Stomach (tissue), 4 donors: ENCODE measurements around the gene UBE2Q2.

ENCODE experiments used
- EP300 ChIP-seq: sonication (generic); formaldehyde crosslinking; IDR thresholded peaks from one replicate; pipeline ENCODE4 v1.6.1; 2017; ENCODE audit warnings: antibody characterized with exemption
- POLR2A ChIP-seq, 4 donors: fragments of 450-650 bp; IDR thresholded peaks; one replicate each; pipeline ENCODE4 v1.6.1; 2016; ENCODE audit warnings: antibody characterized with exemption in 4 of 4, control low read depth in 2 of 4, mild to moderate bottlenecking in 1 of 4, moderate library complexity in 1 of 4
- POLR2AphosphoS5 ChIP-seq, 3 donors: sonication (generic); formaldehyde crosslinking; IDR thresholded peaks; one replicate each; pipeline ENCODE4 v1.6.1; 2016; ENCODE audit warnings: antibody characterized with exemption in 3 of 3
- TF ChIP-seq, protein P1 (sequence below), 7 experiments: fragments of 450-650 bp in 4 of 7; fragments of 200-600 bp in 3 of 7; sonication (generic) in 3 of 7; IDR thresholded peaks; one replicate each; pipeline ENCODE4 v1.5.1; 2016 to 2019; ENCODE audit warnings: antibody characterized with exemption in 7 of 7, control low read depth in 2 of 7, mild to moderate bottlenecking in 1 of 7

DNA sequence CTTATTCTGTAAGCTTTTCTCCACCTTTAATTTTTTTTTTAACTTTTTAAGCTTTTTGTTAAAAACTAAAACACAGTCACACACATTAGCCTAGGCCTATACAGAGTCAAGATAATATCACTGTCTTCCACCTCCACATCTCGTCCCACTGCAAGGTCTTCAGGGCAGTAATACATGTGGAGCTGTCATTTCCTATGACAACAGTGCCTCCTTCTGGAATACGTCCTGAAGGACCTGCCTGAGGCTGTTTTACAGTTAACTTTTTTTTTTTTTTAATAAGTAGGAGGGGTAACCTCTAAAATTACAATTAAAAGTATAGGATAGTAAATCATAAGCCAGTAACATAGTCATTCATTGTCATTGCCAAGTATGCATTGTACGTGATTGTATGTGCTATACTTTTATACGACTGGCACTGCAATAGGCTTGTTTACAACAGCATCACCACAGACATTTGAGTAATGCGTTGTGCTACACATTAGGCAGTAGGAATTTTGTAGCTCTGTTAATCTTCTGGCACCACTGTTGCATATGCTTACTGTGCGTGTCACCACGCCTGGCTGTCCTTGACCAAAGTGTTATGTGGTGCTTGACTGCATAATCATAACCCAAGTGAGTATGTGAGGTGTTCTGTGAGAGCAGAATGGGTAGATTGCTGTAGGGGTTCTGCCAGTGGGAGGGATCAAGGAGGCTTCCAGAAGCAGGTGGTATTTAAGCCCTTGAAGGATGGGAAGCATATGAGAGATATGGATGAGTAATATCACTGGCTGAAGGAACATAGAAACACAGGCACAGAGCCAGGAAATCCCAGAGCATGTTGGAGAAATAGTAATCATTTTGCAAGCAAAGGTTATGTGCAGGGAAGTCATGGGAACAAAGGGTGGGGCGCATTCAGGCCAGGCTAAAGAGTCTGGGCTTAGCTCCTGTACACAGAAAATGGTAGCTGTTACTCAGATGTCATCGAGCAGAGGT is 78.8 kb downstream of the UBE2Q2 start:
- TF ChIP-seq POLR2A (IDR thresholded peaks at IDR 0.05) (no peak), POLR2AphosphoS5 (IDR thresholded peaks at IDR 0.05) (peak in 1 of 3 donors; percentile 60), EP300 (no peak)
- TF ChIP-seq, protein P1, sequence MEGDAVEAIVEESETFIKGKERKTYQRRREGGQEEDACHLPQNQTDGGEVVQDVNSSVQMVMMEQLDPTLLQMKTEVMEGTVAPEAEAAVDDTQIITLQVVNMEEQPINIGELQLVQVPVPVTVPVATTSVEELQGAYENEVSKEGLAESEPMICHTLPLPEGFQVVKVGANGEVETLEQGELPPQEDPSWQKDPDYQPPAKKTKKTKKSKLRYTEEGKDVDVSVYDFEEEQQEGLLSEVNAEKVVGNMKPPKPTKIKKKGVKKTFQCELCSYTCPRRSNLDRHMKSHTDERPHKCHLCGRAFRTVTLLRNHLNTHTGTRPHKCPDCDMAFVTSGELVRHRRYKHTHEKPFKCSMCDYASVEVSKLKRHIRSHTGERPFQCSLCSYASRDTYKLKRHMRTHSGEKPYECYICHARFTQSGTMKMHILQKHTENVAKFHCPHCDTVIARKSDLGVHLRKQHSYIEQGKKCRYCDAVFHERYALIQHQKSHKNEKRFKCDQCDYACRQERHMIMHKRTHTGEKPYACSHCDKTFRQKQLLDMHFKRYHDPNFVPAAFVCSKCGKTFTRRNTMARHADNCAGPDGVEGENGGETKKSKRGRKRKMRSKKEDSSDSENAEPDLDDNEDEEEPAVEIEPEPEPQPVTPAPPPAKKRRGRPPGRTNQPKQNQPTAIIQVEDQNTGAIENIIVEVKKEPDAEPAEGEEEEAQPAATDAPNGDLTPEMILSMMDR (IDR thresholded peaks at IDR 0.05): peak in 1 of 7 experiments; percentile 26
